NCI-H345 (cell line): ENCODE data around the gene TCF12.

Experiments used
- DNase-seq: peaks from one replicate; lab custom pipeline; 2025; lab: John Stamatoyannopoulos, UW

Gene TCF12

DNA sequence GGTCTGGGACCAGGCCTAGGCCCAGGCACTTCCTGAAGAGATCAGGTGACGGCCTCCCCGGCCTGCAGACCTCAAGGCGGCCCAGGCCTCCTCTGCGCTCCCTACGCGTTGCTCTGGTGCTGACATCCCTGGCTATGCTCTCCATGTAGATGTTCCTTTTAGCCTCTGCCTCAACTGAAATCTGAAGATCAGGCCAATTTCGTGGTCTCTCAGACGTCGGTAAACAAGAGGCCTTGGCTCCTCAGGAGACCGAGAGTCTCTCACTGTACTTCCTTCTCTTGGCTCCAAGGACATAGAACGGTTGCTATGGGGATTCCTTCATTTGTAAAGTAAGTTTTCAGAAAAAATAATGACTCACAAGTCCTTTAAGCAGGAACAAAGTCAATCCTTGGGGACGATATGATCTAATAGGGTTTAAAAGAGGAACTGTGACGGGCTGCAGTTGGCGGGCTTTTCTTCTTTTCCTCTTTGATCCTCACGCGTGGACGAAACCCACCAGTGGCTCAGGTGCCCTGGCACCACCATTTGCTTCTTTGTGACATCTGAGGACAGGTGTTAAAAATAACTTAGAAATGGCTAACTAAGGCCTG is 402.3 kb downstream of the TCF12 start:
- DNase-seq = no peak

GRCh38 chr15:57321485-57321884 is 403.0 kb downstream of the TCF12 start:
- DNase-seq = no peak

DNA sequence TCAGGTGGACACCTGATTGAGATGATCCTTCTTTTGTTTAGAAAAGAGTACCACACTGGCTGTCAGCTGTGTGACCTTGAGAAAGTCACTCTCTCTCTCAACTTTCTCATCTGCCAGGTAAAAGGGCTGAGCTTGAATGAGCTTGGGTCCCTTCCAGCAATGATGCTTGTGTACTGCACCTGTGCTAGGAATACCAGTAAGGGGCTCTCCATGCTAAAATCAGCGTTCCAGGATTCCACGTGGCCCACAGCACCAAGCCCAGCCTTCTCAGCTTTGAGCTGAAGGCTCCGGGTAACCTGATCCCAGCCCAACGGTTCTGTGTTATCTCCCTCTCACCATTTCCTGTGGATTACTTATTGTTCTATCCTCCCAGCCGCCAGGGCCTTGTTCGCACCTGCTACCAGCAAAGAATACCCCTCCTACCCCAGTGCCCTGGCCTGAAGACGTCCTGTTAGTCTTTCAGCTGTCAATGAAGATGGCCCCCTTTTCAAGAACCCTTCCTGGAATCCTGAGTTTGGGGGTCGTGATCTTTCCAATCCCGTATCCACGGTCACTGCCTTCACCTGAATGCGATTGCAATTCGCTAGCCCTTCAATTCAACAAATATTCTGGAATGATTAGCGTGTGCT is 403.6 kb downstream of the TCF12 start:
- DNase-seq = peak; percentile 87

DNA sequence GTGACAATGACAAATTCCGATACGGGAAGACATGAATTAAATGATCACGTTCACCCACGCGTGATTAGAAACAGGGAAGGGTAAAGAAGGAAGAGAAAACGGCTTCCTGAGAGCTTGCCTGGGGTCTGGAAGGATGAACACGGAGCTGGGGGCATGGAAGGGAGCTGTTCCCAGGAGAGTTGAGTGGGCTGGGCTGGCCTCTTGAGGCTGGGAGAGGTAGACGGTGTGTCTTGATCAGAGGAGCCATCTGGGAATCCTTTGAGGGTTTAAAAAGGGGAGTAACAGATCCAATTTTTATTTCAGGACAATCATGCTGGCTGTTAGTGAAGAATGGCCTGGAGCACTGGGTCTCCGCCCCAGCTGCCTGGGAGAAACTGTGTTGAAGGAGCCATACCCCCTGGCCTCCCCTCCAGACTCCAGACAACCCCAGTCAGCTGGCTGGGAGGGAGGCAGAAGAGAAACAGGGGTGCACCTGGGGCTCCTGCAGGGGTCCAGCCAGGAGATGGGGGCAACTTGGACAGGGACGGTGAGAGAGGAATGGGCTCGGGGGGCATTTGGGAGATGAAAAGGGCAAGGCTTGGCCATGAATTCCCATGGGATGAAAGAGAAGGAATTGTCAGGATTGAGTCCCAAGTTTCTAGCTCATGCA is 404.3 kb downstream of the TCF12 start:
- DNase-seq = peak; percentile 24

DNA sequence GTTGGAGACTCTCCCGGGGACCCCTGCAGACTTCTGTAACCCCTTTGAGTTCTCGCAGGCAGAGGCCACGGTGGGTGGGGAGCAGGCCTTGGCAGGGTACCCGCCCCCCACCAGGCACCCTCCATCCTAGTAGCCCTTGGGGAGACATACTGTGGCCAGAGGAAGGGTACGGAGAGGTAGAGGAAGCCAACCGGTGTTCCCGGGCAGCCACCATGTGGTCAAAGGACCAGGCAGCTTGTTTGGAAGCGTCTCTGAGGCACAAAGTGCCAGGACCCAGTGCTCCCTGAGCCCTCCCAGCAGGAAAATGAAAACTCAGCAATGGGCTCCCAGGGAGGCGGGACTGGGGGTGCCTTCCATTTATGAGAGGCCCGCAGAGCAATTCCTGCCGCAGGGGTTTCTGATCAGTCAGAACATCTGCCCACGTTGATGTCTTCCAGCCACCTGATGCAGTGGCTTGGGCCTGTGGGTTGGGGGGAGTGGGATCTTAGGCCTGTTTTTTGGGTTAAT is 404.9 kb downstream of the TCF12 start:
- DNase-seq = peak; percentile 67

GRCh38 chr15:57323806-57324589 is 405.6 kb downstream of the TCF12 start:
- peak; percentile 88 for DNase-seq

DNA sequence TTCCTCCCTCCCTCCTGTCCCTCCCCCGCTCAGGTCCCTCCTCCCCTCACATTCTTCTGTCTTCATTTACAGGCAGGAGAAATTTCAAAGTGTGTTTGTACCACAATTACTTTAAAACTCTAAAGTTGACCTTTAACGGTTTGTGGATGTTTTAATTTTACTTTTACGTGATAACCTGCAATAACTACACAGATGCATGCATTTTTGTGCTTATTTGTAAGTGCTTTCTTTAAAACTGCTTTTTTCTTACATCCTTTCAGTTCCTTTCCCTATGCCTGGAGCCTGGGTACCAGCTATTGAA is 406.1 kb downstream of the TCF12 start:
- no peak for DNase-seq

- no peak for DNase-seq
Observed at GRCh38 chr15:57324944-57325679, 406.7 kb downstream of the TCF12 start.

DNA sequence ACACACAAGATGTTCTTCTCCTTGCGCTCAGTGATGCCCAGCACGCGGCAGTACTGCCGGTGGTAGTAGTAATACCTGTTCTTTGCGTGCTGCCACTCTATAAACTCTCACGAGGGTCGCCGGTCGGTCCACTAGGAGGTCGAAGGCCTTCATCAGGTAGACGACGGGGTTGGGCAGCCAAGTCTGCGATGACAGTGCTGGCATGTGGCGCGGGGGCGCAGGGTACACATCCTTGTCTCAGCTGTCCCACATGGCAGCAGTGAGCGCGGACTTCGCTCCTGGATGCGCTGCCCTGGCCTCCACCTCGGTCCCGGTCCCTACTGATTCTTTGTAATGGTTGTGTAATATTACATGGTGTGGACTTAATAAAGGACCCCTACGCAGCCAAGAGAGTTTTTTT is 407.8 kb downstream of the TCF12 start:
- no peak for DNase-seq

GRCh38 chr15:57327985-57328471 is 409.6 kb downstream of the TCF12 start:
- DNase-seq = no peak

DNA sequence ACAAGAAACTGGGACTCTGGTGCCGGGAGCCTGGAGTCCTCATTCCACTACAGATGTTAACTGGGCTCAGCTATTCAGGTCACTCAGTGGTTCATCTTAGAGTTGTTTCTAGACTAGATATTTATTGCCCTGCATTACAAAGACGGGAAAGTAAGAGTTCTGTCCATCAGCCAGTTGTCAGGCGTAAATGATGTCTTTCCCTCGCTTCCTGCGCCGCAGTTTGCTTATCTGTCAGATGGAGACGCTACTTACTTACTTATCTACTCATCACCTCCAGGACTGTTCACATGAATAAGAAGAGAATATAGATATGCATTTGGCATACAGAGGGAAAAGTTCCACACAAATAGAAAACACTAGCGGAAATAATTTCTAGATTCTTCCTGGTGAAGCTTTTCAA is 410.0 kb downstream of the TCF12 start:
- DNase-seq = no peak

GRCh38 chr15:57328897-57329296 is 410.5 kb downstream of the TCF12 start:
- DNase-seq = no peak

DNA sequence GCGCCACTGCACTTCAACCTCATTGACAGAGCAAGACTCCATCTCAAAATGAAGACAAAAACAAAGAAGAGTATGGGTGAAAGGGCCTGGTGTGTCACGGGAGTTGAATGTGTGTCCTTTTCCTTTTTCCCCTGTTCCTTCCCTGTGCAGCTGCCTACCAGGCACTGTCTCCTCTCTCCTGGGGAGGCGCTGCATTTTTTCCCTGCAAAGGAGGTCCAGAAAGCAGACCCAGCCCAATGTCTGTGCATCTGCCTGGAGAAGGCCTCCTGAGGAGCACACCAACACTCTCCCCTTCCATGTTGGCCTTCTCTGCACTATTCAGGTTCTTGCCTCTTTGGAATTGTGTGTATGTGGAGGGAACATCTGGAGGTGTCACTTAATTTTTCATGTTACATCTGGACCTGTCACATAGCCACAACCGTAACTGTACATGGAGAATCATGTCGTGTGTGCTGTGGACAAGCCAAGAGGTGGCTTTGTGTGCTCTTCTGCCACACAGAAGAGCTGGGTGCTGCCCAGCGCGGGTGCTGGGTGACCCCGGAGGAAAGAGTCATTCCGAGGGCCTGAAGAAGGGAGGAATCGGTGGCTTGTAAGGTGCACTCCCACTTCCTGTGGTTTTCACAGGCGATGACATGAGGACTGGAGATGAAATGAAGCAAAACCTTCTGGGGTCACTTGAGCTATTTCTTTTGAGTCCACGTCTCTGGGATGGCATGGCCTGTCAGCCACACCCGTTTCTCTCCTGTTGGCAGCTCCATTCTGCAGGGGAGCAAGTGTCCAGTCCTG is 411.3 kb downstream of the TCF12 start:
- no peak for DNase-seq

- DNase-seq = no peak
Observed at GRCh38 chr15:57330619-57331340, 412.3 kb downstream of the TCF12 start.

GRCh38 chr15:57332326-57332725 is 413.9 kb downstream of the TCF12 start:
- no peak for DNase-seq

- DNase-seq = no peak
Observed at GRCh38 chr15:57333487-57333886, 415.0 kb downstream of the TCF12 start.

DNA sequence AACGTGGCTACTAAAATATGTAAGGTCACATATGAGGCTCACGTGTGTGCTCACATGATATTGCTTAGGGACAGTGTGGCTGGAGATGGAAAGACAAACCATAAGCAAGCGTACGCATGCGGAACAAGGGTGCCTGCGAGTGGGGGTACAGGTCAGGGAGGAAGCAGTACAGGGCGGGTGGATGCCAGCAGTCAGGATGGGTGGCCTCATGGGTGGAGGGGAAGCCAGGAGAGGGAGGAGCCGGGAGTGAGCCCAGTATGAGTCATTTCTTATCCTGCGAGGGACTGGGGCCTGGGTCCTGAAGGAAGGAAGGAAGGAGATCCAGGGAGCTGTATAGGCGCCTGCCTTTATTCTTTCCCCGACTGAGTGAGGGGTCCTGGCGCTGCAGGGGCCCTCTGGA is 415.8 kb downstream of the TCF12 start:
- no peak for DNase-seq

DNA sequence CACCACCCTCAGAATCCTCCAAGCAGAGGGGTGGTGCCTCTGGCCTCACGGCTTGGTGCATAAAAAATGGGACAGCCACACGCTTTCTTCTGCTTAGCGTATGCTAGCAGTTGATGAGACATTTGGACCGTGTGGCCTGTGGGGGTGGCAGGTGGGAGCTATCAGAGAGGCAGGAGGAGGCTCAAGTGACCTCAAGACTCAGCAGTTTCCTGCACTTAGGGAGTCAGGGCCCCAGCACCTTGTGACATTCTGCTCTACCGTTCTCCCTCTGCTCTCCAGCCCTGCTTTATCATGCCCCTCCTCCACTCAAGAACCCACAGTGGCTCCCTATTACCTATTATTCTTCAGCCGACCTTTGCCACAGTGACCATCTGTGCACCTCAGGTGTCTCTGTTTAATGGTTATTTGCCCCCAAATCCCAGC is 416.9 kb downstream of the TCF12 start:
- DNase-seq = no peak

GRCh38 chr15:57335719-57336118 is 417.3 kb downstream of the TCF12 start:
- DNase-seq = no peak

DNA sequence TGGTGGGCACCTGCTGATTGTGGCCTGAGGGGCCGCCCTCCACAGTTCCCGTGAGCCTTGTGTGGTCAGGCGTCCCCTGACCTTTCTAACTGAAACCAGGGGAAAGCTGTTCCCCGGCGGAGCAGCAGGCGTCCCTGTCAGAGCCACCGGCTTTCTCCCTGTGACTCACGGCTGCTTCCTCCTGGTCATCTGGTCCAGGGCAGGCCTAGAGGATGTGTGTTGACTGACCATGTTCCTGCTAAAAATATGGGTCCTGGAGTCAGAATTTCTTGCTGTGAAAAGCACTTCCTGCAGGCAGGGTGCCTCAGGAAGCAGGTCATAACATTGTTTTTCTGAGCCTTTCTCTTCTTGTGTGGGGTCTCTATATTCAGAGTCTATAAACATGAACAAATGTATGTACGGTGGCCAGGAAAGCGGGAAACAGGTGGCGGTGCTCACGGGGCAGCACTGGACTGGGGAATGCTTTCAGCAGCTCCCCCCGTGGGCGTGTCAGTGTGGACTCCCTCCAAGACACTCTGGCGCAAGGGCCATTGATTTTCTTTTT is 419.5 kb downstream of the TCF12 start:
- no peak for DNase-seq
